HuH-7.5 (cell line): ENCODE results near the gene DEPDC1.
"Not testable (repeated sequence)": the region's sequence is repeated elsewhere in the genome, so short reads cannot be mapped to it uniquely, and the experiment has no call there.

ENCODE experiments used
- DNase-seq: peaks from one replicate; pipeline ENCODE4 v3.0.0; 2011; ENCODE audit warnings: low spot score

Gene DEPDC1

DNA sequence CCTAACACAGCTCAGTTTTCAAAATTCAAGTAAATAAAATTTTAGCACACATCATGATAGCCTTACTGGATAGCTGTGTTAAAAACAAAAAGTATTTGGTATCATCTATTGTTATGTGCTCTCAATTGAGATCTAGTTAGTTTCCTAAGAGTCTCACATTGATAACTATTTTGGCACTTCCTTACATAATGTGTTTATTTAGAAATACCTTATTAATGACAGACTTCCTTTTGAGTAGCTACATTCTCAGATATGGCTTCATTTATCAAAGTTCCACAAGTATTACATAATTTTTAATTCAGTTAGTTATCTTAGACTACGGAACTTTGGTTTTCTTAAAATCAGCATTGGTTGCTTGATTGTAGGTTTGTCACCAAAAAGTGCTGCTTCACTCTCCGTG lies 20.3 kb downstream of the DEPDC1 start:
- not testable (repeated sequence) for DNase-seq

DNA sequence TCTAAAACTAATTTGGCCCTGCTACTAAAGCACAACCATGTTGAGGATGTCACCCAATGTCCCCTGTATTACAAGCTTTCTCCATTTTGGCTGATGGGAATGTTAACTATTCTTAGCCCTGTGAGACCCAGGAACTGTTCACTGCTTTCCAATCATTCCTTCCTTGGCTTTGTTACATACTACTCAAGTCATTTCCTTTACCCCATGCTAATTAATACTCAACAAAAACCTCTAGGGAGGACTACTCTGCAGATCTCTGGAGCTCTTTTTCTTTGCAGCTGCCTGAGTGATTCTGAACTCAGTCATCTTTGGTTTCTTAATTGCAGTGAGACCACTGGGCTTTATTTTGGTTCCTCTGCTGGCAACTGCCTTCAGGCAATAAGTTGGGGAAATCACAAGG lies 23.8 kb downstream of the DEPDC1 start:
- no peak for DNase-seq

DNA sequence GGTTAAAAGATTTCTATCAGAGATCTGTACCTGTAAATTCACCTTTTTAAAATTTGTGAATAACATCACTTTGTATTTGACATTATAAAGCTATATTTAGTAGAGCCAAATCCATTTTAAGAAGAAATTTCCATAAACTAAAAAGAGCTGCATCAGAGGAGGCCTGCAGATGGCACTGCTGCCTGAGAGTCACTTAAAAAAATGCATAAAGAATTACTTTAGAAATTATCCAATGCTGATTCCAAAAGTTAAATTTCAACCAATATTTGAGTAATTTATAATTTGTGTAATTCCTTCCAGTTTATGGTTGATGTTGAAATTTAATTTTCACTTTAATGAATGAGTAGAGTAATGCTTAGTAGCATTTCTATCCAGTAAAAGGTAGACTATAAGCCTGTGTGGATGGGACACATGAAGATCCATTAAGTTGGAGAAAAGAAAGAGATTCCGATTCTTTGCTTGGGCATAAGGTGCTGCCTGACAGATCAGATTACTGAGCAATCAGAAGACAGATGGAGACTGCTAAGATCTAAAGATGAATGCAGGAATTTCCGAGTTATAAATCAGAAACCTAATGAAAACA lies 26.4 kb downstream of the DEPDC1 start:
- DNase-seq = no peak

DNA sequence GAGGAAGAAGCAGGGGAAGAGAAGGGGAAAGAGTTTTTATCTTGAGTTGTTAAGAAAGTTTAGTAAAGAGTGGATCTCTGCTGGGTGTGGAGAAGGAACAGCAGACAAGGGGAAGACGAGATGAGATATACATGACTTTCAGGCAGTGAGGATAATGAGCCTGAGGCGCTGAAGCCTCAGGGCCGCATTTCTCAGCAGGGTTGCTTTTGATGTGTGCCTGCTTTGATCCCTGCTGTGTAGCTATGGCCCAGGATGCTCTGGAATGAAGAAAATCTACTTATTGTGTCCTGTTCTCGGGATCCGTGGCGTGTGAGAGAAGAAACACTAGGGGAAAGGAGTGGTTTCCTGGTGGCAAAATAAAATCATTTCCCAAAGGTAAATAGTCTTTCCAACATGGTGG lies 32.0 kb downstream of the DEPDC1 start:
- no peak for DNase-seq

DNA sequence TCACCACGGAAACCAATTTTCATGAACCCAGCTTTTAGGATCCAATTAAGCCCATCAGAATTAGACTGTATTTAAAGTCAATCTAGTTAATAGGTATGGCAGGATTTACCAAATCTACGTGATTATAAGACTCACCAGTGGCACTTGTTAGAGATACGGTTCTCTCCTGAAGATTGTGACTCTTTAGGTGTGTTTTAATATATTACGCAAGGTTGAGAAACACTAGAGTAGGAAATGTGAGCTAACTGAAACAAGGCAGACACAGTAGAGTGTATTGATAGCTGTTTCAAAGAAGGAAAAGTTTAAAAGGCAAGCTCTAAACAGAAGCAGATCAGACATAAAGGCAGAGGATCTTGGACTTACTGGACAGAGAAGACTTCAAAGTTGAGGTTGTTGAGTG lies 35.9 kb downstream of the DEPDC1 start:
- no peak for DNase-seq

DNA sequence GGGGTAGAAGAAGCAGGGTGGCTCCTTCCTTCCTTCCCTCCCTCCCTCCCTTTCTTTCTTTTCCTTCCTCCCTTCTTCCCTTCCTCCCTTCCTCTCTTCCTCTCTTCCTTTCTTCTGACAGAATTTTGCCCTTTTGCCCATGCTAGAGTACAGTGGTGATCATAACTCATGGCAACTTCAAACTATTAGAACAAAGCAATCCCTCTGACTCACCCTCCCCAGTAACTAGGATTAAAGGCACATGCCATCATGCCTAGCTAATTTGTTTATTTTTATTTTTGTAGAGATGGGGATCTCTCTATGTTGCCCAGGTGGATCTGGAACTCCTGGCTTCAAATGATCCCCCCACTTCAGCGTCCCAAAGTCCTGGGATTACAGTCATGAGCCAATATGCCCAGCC lies 37.1 kb downstream of the DEPDC1 start:
- DNase-seq = no peak

DNA sequence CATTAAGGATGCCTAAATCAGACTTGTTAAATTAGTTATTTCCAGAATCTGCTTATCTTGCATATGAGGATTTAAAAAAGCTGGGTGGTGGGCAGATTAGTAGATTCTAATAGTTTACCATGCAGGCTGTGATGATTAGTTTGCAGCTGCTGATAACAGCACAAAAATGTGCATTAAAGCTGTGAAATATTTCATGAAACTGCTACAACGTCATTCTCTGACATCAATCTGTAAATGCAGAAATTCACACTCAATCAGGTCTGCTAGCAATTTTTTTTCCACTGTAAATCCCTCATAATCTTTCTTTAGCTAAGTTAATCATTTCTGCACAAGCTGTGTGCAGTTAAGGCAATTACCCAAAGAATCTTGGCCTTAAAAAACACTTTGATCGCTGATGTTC lies 37.8 kb downstream of the DEPDC1 start:
- DNase-seq = no peak

DNA sequence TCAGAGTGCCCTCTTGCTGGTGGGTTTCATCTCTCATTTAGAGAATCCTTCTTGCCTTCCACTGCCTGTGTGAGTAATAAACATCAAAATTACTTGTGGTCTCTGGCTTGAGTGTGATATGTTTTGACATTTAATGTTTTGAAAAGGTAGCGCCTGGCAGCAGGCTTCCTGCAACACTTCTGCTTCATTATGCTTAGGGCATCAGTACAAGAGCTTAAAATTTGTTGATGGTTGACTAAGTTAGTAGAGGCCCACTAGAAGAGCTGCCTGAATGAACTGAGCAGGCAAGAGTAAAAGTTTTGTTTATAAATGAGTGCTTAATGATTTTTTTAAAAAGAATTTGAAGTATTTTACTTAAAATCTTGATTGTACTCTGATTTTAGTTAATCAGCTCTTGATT lies 40.7 kb downstream of the DEPDC1 start:
- no peak for DNase-seq

DNA sequence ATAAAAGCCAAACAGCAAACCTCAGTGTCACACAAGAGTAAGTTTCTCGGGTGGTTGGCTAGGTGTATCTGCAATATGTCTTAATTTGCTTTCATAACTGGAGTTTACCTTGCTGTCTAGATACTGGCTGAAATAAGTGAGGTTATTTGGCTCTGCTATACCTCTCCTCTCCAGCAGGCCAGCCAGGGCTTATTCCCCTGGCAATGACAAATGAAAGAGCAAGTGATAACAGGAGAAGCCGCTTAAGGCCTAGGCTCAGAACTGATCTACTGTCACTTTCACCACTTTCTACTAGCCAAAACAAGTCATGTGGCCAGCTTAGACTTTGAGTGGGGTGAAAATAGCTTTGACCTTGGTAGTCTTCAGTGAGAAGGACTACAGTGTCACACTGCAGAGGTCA lies 42.3 kb downstream of the DEPDC1 start:
- DNase-seq = no peak

DNA sequence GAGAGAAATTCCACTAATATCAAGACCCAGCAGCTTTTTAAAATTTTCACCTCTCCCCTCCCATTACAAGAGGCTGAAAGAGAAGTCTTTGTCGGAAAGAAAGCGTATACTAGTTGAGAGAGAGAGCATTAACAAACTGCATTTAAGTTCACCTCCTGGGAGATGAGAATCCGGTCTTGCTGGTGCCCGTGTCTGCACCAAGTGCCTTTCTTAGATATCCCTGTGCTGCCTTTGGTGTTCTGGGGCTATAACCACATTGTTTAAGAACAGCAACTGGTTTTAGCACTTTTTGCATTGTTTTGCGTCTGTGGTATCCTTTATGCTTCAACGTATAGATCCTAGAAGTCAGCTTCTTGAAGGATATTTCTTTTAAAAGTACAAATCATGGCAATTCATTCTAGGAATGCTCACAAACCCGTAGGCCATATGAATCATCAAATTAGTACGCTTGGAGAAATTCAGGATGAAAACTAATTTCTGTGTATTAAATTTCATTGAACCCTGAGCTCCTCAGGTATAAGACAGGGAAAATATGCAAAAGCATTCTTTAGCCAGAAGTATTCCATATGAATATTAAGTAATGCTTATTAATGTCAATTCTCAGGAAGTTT lies 43.7 kb downstream of the DEPDC1 start:
- no peak for DNase-seq

DNA sequence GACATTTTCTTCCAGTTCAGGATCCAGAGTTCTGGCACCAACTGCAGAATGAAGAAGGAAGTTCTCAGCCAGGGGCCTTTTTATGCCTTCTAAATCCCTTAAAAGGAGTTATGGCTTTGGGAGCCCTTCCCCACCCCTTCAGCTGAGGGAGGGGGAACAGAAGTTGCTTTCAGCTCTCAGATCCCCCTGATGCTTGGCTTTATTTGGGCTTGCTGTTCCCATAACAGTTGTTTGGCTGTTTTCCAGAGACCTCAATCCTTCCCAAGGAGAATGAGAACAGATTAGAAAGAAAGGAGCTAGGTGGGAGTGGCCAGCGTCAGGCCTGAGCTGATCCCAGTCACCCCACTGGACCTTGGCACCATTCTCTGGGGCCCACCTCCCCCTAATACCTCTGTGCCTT lies 47.0 kb downstream of the DEPDC1 start, which contains the start of gene RPE65:
Gene RPE65 (minus strand): TSS at position 54 of the 400 bp plus-strand sequence. CDS start 49 bp downstream, at position 5.
- no peak for DNase-seq

DNA sequence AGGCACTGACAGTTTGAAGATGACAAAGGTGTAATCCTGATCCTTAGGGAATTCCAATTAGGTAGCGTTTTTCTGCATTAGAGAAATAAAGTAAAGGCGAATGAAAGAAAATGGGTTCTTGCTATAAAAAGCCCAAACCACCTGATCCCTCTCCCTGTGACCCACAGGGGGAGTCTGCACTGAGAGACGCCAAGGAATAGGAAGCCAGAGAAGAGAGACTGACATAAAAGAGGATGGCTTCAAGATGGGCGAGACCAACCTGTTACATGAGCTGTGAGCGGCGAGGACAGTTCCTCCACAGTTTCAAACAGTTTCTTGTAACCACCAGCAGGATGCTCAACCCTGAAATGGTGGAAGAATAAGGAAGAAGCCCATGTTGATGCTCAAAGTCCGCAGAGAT lies 48.5 kb downstream of the DEPDC1 start:
- DNase-seq = no peak

DNA sequence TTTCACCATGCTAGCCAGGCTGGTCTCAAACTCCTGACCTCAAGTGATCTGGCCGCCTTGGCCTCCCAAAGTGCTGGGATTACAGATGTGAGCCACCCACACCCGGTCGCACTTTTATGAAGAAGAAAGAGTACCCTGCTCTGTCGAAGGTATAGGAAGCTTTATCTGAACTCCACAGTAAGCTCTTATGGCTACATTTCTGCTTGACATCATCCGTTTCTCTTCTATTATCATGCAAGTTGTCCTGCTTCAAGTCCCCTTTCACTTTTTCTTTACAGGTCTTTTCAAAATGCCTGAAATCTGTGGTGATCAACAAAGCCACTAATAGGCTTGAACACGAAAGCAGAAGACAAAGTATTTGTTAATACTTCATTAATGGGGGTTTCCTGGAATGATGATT lies 51.2 kb downstream of the DEPDC1 start:
- no peak for DNase-seq

DNA sequence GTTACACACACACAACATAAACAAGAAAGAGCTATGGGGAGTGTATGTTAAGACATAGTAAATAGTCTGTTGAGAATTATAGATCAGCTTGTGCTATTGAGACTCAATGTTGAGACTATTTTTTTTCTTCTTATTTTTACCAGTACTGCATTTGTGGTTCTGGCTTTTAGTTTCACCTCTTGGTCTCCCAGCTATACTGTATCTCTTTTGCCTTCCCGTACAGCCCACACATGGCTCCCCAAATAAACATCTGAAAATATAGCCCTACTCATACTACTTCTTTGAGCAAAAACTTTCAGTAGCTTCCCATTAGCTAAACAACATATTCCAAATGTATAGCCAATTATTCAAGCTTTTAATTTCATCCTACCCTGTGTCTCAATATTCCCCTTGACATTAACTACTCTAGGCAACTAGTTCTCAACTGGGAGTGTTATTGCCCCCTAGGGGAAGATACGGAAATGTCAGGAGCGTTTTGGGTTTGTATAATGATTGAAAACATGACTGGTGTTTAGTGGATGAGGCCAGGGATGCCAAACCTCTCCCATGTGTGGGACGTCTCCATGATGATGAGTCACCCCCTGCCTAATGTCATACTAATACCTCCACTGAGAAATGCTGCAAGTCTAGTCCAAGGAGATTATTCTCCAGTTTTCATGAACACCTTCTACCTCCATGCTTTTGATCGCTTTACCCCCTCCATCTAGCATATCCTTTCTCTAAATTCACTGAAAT lies 53.9 kb downstream of the DEPDC1 start:
- DNase-seq = no peak

DNA sequence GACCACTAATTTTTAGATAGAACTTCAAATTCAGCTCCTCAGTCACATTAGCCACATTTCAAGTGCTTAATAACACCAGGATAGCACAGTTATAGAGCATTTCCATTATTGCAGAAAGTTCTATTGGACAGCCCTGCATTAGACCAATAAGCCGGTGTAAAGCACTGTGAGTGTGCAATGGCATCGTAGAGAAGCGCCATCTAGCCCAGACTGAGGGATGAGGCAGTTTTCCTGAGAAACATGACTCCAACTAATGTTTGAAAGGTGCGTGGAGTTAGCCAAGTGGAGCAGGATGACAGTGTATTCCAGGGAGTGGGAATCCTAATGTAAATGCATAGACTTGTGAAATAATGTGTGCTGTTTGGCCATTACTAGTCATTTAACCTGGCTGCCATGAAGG lies 54.9 kb downstream of the DEPDC1 start:
- no peak for DNase-seq

DNA sequence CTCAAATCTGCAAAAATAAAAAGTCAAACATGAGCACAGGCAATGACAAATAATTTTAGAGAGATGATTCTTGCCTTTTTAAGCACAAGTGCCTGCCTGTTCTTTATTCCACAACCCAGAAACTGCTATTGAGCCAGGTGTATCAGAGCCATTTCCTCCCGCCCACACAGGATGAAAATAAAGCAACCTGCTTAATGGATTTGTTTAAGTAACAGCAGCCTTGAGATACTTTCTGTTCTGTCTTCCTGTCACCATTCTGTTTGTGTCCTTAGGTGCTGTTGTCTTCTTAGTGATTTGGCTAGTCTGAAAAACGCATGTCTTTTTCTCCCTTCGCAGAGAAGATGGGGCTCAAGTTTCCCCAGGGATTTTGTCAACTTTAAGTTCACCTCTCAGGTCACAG lies 58.6 kb downstream of the DEPDC1 start:
- no peak for DNase-seq

DNA sequence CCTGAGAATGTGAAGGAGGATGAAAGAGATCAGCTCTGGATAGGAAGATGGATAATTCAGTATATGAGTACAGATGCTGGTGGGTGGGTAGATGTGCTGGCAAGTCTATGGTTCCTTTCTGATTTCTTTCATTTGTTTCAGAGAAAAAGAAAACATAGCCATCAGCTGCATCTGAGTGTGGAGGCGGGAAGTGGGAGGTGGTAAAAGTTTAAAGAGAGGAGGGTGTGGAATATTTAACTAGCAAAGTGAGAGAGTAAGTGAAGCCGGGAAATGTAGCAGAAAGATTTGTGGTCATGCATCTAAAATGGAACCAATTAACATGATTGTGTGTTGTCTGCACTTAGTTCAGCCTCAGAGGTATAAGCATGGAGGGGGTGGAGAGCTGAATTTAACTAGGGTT lies 63.5 kb downstream of the DEPDC1 start:
- DNase-seq = no peak

DNA sequence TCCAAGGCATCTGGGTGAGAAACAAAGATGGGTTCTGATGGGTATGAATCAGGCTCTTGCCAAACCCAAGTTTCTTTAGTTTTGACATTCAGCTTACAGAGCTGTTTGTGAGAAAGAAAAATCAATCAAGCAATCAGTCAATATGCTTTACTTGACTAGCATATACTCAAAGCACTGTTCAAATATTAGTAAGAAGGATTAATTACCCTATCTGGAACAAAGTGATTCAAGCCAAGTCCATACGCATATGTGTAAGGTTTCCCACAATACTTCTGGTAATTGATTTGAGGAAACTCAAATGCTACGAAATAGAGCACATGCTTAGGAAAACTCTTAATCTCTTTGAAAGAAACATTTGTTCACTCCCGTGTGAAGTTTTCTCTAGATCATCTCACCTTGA lies 65.8 kb downstream of the DEPDC1 start:
- DNase-seq = no peak

DNA sequence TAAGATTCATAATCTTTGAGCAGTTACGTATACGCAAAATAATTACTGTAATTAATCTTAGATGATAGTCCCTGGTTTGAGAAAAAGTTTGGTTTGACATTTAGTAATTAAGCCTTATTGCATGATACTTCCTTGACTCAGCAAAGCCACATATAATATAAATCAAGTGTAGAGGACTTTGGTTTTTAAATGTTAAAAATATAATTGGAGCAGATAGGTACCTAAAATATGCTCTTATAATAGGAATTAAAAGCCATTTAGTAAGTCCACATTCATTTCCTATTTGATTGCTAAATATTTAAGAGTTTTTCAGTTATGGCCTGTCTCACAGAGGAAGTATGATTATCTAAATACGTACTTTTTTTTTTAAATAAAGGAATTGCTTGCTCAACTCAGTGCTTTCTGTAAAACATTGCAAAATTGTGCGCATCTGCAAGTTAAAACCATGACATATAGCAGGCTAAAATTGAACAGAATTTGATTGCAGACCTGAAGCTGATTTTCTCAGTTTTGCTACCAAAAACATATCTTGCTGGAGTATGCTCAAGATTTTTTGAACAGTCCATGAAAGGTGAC lies 67.6 kb downstream of the DEPDC1 start:
- no peak for DNase-seq

DNA sequence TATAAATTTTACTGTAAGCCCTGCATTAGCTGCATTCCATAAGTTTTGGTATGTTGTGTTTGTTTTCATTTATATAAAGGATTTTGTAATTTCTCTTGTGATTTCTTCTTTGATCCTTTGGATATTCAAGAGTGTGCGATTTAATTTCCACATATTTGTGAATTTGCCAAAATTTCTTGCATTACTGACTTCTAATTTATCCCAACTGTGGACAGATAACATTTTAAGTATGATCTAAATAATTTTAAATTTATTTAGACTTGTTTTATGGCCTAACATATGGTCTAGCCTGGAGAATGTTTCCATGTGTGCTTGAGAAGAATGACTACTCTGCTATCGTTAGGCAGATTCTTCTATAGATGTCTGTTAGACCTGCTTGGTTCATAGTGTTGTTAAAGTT lies 70.3 kb downstream of the DEPDC1 start:
- DNase-seq = no peak
